SK-N-SH treated with all-trans-retinoic acid at 6 μM for 48 hours (cell line): ENCODE results near the gene APC2.

ENCODE experiments used
- CREB5 ChIP-seq: fragments of 250-450 bp; sonication (Bioruptor Pico); IDR thresholded peaks from 2 replicates; pipeline ENCODE4 v1.5.1; 2020; ENCODE audit warnings: low read depth, mild to moderate bottlenecking, moderate library complexity
- CSDC2 ChIP-seq: fragments of 250-450 bp; sonication (Bioruptor Pico); IDR thresholded peaks from 2 replicates; pipeline ENCODE4 v1.5.0; 2020; ENCODE audit warnings: mild to moderate bottlenecking, moderate library complexity
- CSRNP3 ChIP-seq: fragments of 250-450 bp; sonication (Bioruptor Pico); IDR thresholded peaks from 2 replicates; pipeline ENCODE4 v1.5.1; 2021; ENCODE audit warnings: mild to moderate bottlenecking, moderate library complexity
- OSR1 ChIP-seq: fragments of 250-450 bp; sonication (Bioruptor Pico); IDR thresholded peaks from 2 replicates; pipeline ENCODE4 v1.8.0; 2022; ENCODE audit warnings: moderate library complexity, mild to moderate bottlenecking, inconsistent platforms
- ZFP3 ChIP-seq: fragments of 250-450 bp; sonication (Bioruptor Pico); IDR thresholded peaks from 2 replicates; pipeline ENCODE4 v1.5.0; 2020; ENCODE audit warnings: mild to moderate bottlenecking, moderate library complexity
- ZNF70 ChIP-seq: fragments of 450-650 bp; formaldehyde crosslinking; IDR thresholded peaks from 2 replicates; pipeline ENCODE4 v1.5.0; 2020; ENCODE audit warnings: mild to moderate bottlenecking, moderate library complexity
- TF ChIP-seq, protein P1 (sequence below): fragments of 250-450 bp; sonication (Bioruptor Pico); IDR thresholded peaks from 2 replicates; pipeline ENCODE4 v1.8.0; 2020; ENCODE audit warnings: mild to moderate bottlenecking, moderate library complexity, borderline replicate concordance

DNA sequence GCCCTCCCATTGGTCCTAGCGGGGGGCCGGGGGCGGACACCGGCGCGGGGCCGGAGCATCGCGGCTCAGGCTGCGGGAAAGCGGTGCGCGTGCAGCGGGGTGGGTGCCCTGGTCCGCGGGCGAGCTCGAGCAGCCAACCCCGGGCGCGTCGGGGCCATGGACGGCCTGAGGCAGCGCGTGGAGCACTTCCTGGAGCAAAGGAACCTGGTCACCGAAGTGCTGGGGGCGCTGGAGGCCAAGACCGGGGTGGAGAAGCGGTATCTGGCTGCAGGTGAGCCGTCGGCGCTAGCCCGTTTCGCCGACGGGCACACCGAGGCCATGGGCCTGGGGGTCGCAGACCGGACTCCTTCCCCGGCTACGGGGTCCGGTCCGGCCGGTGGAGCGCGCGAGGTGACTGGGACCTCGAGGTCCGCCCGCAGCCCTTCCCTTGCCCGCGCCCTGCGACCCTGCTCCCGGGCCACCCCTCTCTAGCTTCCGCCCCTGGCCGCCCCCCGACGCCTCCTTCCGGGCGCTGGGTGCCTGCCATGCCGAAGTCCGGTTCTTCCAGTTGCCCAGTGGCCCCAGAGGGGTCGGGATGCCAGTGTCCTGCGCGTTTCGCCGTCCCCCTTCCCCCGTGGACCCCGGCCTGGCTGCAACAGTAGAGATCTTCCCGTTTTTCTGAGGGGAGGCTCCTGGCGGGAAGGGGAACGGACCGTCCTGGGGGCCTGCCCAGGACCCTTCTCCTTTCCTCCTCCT is 41.4 kb downstream of the APC2 start, which contains the start of gene REEP6:
- TF ChIP-seq CREB5 (CRISPR knock-in tag) (no peak), OSR1 (CRISPR knock-in tag) (no peak), ZNF70 (CRISPR knock-in tag) (no peak), CSDC2 (CRISPR knock-in tag) (no peak), CSRNP3 (CRISPR knock-in tag) (no peak), ZFP3 (CRISPR knock-in tag) (no peak)
- TF ChIP-seq, protein P1, sequence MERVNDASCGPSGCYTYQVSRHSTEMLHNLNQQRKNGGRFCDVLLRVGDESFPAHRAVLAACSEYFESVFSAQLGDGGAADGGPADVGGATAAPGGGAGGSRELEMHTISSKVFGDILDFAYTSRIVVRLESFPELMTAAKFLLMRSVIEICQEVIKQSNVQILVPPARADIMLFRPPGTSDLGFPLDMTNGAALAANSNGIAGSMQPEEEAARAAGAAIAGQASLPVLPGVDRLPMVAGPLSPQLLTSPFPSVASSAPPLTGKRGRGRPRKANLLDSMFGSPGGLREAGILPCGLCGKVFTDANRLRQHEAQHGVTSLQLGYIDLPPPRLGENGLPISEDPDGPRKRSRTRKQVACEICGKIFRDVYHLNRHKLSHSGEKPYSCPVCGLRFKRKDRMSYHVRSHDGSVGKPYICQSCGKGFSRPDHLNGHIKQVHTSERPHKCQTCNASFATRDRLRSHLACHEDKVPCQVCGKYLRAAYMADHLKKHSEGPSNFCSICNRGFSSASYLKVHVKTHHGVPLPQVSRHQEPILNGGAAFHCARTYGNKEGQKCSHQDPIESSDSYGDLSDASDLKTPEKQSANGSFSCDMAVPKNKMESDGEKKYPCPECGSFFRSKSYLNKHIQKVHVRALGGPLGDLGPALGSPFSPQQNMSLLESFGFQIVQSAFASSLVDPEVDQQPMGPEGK = no peak
